ENCODE results near the gene HSPA12B.

The HSPA12B gene

DNA sequence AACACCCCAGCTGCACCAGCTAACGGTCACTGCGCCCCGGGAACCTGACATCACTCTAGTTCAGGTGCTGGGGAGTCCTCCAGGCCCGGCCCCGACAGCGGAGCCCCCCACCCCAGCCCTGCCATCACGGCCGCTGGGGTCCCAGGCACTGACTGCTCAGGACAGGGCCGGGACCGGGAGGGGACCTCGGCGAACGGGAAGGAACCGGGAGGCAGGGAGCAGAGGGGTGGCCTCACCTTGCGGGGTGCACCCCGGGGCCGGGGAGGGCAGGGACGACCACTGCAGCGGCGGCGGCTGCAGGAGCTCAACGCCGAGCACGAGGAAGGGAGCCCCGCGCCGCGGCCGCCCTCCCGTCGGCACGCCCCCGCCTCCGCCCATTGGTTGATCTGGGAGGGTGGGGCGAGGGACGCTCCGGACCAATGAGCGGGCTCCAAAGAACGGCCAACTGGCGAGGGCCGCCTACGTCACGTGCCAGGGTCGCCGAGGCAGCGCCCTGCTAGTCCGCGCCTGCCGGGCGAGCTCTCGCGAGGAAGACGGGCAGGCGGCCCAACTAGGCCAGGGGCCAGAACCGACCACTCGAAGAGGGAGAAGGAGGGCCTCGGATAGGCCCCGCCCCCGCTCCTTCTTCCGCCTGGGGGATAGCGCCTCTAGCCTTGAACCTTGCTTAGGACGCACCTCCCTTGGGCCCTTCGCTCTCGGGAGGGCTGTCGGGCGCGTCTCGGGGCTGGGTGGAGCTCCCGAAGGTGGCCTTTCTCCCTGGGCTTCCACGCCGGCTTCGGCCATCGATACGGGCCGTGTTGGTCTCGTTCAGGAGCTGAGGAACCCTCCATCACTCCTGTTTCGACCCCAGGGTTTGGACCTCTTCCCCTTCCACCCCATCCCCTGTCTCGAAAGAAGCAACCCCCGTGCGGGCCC is 35.2 kb downstream of the HSPA12B start, which contains the start of gene ADISSP:
Gene ADISSP, minus strand, starts transcription at position 327 of the 915 bp plus-strand sequence. CDS start 7,653 bp downstream, outside the sequence.
- DNase-seq: peak; percentile 99

DNA sequence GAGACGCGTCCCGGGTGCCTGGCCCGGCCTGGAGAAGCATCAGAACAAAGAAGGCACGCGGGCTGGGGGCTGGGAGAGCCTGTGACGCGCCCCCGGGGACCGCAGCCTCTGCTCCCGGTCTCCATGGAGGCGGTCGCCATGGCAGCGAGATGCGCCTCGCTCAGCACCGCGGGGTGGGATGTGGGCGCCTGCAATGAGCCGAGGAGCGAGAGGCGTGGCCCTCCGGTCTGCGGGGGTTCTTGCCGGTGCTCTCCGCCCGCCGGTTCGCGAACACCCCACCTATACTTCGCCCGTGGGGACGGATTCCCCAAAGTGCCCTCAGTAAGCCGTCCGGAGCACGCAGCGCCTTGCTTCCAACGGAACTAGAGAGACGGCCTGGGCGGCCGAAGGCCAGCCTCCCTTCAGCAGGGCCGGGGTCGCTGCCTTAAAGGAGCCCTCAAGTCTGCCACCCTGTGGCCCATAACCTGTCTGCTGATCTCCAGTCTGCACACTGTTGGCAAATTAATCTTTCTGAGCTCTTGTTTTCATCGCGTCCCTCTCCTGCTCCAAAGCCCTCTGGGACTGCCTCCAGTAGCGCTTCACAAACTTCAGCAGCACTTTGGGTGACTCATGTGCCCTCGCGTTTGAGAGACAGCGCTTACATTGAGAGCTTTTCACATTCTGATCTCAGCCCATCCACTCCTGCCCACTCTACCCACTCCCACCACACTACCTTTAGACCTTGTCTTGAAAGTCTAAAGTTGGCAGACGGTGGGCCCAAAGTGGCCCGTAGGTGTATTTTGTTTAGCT is 36.1 kb downstream of the HSPA12B start:
- DNase-seq: peak; percentile 93

DNA sequence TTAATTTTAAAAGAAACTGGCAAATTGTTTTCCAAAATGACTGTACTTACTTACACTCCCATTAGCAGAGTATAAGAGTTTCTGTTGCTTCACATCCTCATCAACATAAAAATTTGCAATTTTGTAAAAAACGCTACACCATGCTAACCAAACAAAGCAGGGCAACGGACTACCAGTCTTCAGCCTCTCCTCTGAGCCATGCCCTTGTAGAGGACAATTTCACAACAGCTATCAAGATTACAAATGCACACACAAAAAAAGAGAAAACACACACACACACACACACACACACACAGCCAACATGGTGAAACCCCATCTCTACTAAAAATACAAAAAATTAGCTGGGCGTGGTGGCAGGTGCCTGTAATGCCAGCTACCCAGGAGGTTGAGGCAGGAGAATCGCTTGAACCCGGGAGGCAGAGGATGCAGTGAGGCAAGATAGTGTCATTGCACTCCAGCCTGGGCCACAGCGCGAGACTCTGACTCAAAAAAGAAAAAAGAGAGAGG is 39.1 kb downstream of the HSPA12B start:
- no peak for DNase-seq

DNA sequence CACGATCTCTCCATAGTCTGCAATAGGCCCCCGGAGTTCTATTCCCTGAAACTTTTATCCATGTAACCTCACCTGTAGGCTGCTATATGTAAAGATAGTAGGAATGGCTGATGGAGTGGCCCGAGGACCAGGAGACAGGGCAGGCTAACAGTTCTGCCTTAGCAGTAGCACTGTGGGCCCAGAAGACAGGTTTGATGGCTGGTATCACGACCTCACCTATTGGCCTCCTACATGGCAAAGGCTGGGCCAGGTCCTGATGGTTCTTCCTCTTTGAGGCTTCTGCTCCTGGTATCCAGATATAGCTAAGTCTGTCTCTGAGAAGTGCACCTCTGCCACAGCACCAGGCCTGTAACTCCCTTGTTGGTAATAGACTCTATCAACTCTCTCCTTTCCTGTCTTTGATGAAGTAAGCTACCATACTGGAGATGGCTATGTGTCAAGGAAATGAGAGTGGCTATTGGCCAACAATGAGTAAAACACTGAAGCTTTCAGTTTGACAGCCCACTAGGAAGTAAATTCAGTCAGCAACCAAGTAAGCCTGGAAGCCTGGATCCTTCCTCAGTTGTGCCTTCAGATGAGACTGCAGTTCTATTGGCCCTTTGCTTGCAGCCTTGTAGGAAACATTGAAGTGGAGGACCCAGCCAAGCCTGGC is 43.1 kb downstream of the HSPA12B start:
- no peak for DNase-seq

DNA sequence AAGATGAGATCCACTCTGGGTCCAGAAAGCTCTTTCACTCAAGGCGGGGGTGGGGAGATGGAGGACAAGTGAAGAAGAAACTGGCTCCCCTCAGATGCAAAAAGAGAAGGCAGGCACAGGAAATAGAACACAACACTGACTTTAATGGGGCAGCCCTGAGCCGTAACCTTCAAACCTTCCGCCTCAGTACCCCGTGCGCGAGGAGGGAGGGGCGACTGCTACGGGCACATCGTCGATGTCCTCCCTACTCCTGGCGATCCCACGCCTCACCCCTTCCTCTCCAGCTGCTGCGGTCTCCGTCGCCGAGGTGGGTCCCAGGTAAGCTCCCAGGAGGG is 44.9 kb downstream of the HSPA12B start:
- no peak for DNase-seq

DNA sequence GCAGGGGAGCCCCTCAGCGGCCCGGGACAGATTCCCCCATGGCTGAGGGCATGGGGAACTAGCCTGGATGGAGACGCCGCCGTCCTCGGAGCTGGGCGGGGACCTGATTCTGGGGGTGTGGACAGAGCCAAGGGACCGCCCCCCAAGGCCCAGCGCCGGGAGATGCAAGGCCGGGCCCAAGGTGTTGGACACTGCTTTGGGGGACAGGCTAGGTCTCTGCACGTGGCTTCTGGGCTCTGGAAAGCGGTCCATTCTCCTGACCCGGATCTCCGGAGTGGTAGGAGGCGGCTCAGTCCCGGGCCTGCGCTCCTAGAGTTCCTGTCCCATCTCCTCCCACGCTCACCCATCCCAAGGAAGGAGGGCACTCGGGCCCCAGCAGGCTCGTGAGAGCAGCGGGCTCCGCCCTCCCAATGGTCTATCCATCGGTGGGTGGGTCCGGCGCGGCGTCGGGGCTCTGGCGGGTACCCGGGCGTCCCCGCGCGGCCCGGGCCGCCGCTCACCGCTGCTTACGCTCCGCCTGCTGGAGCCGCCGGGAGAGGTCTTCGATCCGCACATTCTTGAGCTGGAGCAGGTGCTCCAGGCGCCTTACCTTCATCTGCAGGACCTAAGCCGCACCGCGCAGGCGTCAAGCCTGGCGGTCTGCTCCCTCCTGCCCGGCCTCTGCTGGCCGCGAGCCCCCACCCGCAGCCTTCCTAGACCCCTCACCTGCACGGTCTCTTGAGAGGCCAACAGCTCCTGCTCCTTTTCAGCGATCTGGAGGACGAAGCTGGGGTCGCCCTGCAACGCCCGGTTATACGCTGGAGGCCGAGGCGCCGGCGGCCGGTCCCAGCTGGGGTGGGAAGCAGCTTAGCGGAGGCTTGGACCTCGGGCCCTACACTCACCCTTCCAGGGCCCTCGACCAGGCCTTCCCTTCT is 45.5 kb downstream of the HSPA12B start:
- DNase-seq: peak; percentile 39

DNA sequence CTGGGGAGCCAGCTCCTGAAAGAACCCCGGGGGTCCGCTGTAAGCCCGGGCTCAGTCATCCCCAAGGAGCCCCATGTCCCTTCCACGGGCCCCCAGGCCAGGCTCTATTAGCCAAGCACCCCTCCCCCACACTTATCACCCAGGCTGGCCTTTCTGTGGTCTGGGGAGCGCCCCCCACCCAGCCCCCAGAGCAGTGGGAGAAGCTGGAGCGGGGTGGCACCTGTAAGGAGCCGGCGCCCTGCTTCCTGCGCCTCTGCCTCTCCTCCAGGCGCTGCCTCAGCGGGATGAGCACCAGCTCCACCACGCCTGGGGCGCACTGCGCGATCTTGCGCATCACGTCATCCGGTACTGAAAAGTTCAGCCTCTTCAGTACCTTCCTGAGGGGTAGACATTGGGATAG is 46.5 kb downstream of the HSPA12B start:
- no peak for DNase-seq

DNA sequence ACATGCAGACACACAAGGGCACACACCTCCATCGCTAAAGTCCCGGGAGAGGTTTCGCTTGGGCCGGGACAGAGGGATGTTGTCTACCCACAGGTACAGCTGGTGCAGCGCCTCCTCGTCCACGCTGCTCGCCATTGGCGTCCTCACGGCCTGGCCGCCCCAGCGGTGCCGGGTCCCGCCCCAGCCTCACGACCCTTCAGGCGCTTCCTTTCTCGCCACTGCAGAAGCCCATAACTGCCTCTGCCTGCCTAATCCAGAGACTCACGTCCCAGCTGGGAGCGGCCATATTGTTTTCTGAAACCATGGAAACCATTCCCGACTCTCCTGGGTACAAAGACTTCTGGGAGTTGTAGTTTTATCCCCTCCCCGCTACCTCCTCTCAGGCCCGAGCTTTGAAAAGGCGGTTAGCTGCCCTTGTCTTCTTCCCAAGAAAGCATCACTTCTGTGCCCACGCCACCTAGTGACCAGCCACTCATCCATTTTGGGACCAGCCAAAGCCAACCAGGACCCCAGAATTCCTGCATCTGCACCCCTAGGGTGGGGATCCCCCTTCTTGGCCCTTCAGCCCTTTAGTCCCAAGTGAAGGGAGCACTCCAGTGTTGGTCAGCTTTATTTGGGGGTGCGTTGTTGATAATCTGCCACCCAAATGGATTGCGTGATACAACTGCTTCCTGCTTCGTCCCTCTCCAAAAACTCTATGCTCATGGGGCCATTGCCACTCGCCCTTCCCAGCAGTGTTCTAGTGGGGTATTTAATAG is 48.8 kb downstream of the HSPA12B start, which contains the start of gene SPEF1:
Gene SPEF1, minus strand, starts transcription at position 296 of the 758 bp plus-strand sequence. Its CDS starts 161 bp downstream, at position 135.
- DNase-seq: peak; percentile 93

DNA sequence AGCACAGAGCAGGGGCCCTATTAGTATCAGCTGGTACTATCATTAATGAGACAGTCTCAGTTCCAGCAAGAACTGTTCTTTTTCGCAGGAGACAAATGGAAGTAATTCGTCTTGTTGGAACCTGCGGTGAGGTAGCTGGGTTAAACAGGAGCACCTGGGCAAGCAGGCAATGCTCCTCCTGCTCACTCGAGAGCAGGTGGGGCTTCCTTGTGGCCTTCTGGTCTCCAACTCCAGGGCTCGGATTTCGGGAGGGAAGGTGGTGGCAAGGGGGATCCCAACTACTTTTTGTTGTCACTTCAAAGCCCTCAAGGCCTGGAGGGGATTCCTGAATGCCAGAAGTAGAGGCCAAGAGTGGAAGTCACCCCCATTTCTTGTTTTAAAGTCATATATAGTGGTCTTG is 50.1 kb downstream of the HSPA12B start:
- no peak for DNase-seq

DNA sequence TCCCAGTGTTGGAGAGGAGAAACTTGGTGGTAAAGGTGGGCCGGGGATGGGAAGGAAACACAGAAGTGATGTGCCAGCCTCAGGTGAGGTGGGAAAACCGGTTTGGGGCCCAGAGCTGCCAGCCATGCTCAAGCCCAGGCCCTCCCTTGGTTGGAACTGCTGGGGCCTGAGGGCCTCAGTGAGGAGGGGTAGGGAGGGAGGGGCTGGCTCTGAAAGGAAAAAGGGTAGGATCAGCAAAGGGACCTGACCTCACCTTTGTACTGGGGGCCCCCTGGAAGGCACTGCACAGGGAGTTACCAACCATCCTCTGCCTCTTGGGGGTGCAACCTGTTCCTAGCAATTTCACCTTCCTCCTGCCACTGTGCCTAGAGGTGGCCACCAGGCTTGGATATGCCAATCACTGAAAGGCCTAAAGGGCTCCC is 50.6 kb downstream of the HSPA12B start:
- no peak for DNase-seq

DNA sequence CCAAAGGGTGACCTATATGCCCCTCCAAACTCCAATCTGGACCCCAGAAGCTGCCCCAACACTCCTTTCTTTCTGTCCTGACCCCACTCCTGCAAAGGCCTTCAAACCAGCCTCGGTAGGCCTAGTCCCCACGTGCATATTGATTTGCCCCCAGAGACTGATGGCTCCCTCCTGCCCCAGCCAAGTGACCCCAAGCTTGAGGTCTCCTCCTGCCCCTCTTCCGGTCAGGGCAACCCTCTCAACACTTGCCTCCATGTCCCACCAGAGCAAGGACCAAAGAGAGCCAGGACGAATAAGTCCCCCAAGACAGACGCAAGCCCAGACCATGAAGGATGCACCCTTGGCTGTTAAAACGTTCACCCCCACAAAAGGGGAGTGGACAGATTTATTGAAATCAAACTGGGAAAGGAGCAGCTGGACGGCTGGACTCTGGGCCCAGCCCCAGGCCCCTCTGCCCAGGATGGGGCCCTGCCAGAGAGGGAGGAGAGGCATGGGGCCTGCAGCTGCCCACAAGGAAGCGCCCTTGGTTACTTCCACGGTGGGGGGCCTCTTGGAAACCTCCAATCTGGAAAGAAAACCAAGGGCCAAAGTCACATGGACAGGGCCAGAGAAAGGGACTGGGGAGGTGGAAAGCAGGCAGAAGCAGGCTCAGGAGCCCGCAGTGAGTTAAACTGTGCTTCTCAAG is 51.2 kb downstream of the HSPA12B start:
- DNase-seq: no peak

DNA sequence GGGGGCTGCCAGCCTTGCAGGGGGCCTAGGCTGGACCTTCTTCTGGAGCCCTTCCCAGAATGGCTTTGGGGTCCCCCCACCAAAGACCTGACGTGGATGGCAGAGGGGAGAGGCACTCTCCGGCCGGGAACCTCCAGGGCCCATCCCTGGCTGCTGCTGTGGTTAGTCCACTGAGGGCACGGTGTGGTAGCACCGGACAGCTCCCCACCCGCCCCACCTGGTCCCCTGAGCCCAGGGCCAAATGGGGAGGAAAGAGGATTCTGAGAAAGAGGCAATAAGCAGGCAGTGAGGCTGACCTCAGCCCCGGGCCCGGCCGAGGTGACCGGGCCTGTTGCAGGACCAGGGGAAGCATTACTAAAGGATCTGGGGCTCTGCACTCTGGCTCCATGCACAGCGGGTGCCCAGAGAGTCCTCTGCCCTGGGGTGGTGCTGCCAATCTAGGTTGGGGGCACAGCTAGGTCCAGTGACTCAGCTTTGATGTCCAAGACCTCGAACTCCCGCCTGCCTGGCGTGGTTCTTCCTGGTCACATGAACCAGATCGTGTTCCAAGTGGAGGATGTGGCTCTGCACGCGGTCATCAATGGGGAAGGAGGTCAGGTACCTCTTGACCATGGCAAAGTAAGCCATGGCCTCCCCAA is 51.9 kb downstream of the HSPA12B start:
- no peak for DNase-seq

DNA sequence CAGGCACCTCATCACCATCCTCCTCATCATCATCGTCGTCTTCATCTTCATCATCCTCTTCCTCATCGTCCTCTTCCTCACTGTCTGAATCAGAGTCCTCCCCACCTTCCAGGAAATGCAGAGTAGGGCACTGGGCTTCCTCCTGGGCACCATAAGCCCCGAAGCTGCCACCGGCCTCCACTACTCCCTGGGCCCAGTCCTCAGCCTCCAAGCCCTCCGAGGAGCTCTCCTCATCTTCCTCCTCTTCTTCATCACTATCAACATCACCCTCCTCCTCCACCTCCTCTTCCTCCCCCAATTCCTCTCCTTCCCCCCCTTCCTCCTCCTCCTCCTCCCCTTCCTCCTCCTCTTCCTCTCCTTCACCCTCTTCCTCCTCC is 52.4 kb downstream of the HSPA12B start:
- DNase-seq: no peak

DNA sequence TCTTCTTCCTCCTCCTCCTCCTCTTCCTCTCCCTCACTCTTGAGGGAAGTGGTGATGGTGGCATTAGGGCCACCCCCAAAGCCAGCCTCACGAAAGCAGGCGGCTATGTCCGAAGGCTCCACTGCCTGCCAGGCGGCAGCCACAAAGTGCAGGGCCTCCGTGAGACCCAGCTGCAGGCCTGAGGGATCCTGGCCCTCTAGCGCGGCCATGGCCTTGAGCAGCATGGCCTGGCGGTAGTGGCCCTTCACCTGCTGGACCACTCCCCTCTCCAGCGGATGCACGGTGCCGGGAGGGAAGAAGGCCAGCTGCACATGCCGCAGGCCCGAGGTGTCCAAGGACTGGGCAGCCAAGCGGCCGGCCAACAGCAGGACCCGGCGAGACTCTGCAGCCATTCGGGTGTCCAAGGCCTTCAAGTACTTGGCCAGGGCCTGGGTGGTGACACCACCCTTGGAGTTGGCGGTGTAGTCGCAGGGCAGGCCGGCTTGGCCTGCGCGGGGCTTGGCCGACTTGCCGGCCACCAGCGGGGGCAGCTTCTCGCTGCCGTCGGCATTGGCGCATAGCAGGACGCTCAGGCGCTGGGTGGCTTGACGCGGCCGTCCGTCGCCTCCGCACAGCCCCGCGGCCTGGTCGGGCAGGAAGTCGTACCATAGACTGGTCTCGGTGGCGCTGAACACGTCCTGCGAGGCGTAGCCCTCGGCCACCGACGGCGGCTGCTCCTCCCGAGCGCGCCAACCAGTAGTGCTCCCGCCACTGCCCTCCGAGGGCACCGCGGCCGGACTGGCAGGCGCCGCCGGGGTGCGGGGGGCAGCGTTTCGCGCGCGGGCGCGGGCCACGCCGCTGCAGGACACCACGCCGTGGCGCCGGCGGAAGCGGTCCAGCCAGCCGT is 53.0 kb downstream of the HSPA12B start:
- no peak for DNase-seq

DNA sequence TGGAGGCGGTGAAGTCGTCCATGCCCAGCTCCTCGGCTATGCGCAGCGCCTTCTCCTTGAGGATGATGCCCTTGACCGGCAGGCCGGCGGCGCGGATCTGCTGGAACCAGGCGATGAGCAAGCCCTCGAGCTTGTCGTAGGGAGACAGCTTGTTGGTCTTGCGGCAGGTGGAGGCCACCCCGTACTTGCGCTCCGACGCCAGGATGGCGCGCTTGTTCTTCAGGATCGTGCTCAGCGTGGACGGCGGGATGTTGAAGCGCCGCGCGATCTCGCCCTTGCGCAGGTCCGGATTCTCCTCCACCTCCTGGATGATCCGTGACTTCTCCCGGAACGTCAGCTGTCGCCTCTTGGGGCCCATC is 53.6 kb downstream of the HSPA12B start:
- DNase-seq: peak; percentile 58

DNA sequence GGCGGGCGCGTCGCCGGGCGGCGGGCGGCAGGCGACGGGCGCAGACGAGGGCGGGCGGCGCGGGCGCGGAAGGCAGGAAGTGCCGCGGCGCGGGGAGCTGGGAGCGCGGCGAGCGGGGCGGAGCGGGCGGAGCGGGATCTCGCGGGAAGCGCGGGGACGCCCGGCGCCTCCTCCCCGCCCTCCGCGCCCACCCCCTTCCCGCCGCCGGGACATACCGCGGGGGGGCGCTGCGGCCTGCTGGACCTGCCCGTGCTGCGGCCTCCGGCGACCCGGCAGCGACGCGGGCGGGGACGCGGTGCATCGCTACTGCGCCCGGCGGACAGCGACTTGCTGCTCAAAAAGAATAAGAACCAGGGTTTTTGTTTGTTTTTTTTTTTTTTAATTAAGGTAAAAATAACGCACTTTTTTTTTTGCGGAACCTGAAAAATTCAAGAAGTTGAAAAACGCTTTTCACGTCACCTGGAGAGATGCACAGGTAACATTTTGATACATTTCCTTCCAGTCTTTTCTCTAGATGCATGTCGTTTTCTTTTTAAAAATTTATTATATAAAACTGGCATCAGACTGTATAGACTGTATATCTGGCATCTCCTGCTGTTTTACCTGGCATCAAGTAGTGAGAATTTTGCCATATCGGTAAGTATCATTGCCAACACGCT is 54.3 kb downstream of the HSPA12B start, which contains the start of gene CENPB:
Gene CENPB, minus strand, starts transcription at position 76 of the 659 bp plus-strand sequence. CDS start 257 bp downstream, outside the sequence.
- DNase-seq: peak; percentile 87

DNA sequence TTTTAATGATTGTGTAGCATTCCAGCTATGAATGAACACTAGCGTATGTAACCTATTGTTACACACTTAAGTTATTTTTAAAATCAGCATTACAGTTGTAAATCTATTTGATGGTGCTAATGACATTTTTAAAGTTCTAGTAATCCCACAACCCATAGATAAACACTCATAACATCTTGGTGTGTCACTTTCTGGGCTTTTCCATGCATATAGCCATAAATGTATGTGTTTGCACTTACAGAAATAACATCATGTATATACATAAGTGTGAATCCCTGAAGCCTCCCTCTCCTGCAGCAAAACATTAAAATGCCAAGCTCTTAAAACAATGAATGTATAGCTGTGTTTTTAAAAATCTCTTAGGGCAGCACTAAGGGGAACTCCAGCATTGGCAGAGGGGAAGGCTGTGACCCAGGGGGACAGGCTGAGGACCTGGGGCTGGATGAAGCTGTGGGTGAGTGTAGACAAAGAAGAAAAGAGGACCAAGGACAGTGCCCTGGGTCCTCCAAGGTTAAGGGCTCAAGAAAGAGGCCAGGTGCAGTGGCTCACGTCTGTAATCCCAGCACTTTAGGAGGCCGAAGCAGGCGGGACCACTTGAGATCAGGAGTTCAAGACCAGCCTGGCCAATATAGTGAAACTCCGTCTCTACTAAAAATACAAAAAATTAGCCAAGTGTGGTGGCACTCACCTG is 55.0 kb downstream of the HSPA12B start:
- peak; percentile 60 for DNase-seq

DNA sequence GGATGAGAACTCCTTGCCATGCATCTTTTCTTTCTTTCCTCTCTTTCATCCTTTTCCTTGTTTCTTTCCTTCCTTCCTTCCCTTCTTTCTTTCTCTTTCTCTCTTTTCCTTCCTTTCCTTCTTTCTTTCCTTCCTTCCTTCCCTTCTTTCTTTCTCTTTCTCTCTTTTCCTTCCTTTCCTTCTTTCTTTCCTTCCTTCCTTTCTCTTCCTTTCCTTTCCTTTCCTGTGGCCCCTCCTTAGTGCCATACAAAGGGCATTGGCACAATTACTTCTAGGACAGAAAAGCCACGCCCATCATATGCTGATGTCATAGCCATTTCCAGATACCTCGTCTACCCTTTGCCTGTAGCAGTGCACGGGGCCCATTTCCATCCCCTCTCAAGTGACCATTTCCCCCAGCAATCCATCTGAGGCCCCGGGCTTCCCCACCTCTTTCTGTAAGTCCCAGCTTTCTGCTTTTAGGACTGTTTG is 56.2 kb downstream of the HSPA12B start:
- DNase-seq: no peak
